Epithelial cell of esophagus (primary cell): ENCODE results near the gene LIMA1.

Source experiments
- DNase-seq: peaks from one replicate; pipeline ENCODE4 v3.0.0; 2010; ENCODE audit warnings: low read depth
- H3K4me3 ChIP-seq: 2 replicates; pipeline ENCODE4 v1.5.1; 2011; ENCODE audit warnings: mild to moderate bottlenecking, low read length, control low read depth
- TF ChIP-seq, protein P1 (sequence below): IDR thresholded peaks from 2 replicates; pipeline ENCODE4 v1.5.1; 2011; ENCODE audit warnings: low read depth, mild to moderate bottlenecking, low read length, control low read depth, inconsistent platforms; ENCODE audit not compliant: insufficient read depth; ENCODE audit errors: missing control alignments

LIMA1 gene

DNA sequence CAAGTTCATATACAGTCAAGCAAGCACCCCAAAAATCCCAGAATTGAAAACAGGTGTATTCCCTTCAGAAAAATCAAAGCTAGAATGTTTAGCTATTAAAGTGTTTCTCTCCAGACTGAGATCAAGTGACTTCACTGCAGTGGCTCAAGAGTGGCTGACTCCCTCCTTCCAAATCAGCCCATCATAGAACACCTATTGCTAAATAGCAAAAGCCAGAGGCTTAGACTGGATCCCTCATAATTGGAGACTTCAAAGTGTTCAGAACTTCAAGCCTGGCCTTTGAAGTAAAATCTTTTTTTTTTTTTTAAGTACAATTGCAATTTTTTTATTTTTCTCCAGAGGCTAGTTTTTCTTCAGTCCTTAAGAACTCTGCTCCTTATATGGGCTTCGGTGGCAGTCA is 66.1 kb downstream of the LIMA1 start:
- H3K4me3 ChIP-seq, result no peak overlapping the region
- DNase-seq, result no peak
- TF ChIP-seq, protein P1, sequence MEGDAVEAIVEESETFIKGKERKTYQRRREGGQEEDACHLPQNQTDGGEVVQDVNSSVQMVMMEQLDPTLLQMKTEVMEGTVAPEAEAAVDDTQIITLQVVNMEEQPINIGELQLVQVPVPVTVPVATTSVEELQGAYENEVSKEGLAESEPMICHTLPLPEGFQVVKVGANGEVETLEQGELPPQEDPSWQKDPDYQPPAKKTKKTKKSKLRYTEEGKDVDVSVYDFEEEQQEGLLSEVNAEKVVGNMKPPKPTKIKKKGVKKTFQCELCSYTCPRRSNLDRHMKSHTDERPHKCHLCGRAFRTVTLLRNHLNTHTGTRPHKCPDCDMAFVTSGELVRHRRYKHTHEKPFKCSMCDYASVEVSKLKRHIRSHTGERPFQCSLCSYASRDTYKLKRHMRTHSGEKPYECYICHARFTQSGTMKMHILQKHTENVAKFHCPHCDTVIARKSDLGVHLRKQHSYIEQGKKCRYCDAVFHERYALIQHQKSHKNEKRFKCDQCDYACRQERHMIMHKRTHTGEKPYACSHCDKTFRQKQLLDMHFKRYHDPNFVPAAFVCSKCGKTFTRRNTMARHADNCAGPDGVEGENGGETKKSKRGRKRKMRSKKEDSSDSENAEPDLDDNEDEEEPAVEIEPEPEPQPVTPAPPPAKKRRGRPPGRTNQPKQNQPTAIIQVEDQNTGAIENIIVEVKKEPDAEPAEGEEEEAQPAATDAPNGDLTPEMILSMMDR, result no peak

DNA sequence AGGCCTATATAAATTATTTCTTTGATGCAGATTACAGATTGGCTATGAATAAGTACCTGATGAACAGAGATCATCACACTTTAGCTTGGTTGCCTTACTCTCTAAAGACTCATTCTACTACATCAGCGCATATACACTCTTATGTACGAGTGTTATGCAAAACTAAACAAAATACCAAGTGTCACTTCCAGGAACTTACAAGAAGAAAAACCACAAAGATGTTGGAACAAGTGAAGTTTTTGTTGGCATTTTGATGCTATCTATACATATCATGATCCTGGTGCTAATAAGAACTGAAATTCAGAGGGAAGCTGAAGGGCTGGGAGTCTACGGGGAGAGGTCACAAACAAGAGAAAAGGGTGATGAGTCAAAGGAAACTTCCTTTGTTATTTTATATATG is 68.3 kb downstream of the LIMA1 start:
- TF ChIP-seq, protein P1, result no peak
- H3K4me3 ChIP-seq, result no peak overlapping the region
- DNase-seq, result peak; percentile 36

DNA sequence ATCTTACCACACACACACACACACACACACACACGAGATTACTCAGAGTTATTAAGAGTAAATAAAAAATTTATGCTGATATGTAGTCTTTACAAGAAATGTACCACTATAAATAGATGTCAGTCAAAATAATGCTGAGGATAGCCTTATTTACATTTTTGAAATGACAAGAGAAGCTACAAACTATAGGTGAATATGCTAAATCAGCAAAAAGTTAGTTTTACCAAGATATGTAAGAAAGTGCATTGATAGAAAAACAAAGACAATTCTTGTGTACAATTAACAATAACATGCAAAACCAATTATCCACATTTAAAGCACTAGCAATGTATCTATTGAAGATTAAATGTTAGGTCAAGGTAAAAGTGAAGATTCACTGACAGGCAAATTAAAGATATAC is 69.3 kb downstream of the LIMA1 start:
- no peak overlapping the region for H3K4me3 ChIP-seq
- no peak for DNase-seq
- TF ChIP-seq, protein P1, result no peak

DNA sequence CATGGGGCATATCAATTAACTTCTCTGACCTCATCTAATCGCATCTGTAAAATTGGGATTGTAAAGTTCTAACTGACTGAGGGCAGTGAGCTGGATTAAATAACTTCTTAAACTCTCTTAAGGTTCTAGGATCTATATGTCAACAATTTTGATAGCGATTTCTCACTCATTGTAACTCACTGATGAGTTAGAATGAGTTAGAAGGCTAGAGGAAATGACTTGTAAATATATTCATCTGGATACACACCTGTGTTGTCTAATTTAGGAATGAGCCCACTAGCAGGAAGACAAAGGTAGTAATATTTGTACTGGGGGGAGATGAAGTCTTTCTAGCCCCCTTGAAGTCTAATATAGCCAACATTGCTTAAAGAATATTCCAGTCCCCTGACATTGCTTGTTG is 69.9 kb downstream of the LIMA1 start:
- no peak for DNase-seq
- TF ChIP-seq, protein P1, result no peak
- H3K4me3 ChIP-seq, result no peak overlapping the region

DNA sequence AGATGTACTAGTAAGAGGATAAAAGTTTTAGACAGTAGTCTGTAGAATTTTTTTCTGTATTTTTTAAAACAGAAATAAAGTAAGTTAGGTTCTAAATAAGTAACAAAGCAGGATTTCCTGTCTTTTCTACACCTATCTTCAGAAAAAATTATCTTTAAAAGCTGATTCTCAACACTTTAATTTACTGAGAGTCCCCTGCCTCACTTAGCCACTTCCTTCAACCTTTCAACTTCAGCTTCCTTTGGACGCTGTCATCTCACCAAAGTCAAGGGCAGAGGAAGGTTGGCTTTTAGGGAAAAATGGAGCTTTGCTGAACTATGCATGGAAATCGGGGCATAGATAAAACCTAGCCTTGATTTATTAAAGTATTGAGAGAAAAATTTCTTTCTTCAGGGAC is 71.3 kb downstream of the LIMA1 start:
- TF ChIP-seq, protein P1, result no peak
- DNase-seq, result no peak
- H3K4me3 ChIP-seq, result no peak overlapping the region

DNA sequence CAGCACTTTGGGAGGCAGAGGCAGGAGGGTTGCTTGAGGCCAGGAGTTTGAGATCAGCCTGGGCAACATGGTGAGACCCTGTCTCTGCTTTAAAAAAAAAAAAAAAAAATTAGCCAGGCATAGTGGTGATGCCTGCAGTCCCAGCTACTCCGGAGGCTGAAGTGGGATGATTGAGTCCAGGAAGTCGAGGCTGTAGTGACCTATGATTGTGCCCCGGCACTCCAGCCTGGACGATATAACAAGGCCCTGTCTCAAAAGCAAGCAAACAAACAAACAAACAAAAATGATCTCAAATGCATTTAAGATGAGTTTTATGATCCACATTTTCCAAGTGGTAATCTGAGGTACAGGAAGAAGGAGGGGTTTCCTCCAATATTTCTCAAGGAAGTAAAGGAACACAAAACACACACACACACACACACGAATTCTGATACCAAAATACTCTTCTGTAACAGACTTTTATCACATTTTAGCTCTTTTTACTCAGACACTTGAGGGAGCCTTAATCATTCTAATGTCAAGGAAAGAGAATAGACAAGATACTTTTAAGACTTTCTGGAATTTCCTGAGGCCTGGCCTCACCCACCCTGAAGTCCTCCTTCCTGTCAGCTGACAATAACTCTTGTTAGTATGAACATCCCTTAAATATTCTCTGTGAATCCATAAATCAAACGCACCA is 71.8 kb downstream of the LIMA1 start:
- no peak for DNase-seq
- TF ChIP-seq, protein P1, result no peak
- no peak overlapping the region for H3K4me3 ChIP-seq

DNA sequence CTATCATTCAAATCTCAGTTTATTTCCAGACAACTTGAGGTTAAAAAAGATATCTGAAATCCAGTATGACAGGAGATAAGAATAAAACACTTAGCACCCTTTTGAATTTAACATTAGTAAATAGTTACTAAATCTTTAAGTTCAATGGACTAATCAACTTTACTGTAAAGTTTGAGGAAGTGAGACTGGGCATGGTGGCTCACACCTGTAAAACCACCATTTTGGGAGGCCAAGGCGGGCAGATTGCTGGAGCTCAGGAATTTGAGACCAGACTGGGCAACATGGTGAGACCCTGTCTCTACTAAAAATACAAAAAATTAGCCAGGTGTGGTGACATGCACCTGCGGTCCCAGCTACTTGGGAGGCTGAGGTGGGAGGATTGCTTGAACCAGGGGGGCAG is 75.9 kb downstream of the LIMA1 start:
- DNase-seq, result no peak
- TF ChIP-seq, protein P1, result no peak
- H3K4me3 ChIP-seq, result no peak overlapping the region
